ENCODE data around the gene KCNJ10.
A peak's percentile ranks its signal among the peaks of the same experiment; 100 is the strongest.

The KCNJ10 gene

DNA sequence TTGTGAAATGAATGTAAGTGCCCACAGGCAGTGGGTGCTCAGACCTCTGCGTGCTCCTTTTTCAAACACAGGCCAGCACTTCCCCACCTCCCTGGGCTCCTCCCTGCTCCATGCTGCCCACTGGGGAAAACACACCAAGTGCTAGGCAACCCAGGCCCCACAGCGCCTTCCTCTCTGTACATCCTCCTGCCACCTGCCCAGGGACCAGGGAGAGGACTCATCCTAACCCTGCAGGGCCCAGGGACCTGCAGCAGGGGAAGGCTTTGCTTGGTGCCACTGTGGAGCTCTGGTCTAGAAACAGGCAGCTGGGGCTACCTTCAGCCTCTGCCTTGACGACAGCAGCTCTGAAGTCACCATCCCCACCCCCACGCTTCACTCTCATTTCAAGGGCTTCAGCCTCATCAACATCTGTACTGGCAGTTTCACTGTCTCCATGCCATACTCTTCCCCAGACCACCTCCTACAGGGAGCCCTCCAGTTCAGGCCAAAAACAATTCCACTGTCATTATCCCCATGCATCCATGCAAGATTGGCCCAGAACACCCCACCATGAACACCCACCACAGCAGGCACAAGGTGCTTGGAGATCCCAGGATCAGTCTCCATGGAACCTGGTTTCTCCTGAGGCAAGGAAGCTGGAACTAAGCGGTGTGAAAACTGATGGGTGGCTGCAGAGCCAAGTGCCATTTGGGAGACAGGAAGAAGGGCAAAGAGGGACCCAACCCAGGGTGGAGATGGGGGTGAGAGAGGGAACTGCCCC, 27.4 kb upstream of the KCNJ10 start:
- TF ChIP-seq GABPA (IDR thresholded peaks at IDR 0.05; ENCODE audit: low read depth) (no peak), POLR2AphosphoS5 (IDR thresholded peaks at IDR 0.05; ENCODE audit: low read depth) (no peak), SPI1 (IDR thresholded peaks at IDR 0.05; ENCODE audit: borderline replicate concordance, low read depth) (no peak)
- TF ChIP-seq, protein P1, sequence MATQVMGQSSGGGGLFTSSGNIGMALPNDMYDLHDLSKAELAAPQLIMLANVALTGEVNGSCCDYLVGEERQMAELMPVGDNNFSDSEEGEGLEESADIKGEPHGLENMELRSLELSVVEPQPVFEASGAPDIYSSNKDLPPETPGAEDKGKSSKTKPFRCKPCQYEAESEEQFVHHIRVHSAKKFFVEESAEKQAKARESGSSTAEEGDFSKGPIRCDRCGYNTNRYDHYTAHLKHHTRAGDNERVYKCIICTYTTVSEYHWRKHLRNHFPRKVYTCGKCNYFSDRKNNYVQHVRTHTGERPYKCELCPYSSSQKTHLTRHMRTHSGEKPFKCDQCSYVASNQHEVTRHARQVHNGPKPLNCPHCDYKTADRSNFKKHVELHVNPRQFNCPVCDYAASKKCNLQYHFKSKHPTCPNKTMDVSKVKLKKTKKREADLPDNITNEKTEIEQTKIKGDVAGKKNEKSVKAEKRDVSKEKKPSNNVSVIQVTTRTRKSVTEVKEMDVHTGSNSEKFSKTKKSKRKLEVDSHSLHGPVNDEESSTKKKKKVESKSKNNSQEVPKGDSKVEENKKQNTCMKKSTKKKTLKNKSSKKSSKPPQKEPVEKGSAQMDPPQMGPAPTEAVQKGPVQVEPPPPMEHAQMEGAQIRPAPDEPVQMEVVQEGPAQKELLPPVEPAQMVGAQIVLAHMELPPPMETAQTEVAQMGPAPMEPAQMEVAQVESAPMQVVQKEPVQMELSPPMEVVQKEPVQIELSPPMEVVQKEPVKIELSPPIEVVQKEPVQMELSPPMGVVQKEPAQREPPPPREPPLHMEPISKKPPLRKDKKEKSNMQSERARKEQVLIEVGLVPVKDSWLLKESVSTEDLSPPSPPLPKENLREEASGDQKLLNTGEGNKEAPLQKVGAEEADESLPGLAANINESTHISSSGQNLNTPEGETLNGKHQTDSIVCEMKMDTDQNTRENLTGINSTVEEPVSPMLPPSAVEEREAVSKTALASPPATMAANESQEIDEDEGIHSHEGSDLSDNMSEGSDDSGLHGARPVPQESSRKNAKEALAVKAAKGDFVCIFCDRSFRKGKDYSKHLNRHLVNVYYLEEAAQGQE (IDR thresholded peaks at IDR 0.05; ENCODE audit: insufficient replicate concordance, low read depth): no peak
- TF ChIP-seq, protein P2, sequence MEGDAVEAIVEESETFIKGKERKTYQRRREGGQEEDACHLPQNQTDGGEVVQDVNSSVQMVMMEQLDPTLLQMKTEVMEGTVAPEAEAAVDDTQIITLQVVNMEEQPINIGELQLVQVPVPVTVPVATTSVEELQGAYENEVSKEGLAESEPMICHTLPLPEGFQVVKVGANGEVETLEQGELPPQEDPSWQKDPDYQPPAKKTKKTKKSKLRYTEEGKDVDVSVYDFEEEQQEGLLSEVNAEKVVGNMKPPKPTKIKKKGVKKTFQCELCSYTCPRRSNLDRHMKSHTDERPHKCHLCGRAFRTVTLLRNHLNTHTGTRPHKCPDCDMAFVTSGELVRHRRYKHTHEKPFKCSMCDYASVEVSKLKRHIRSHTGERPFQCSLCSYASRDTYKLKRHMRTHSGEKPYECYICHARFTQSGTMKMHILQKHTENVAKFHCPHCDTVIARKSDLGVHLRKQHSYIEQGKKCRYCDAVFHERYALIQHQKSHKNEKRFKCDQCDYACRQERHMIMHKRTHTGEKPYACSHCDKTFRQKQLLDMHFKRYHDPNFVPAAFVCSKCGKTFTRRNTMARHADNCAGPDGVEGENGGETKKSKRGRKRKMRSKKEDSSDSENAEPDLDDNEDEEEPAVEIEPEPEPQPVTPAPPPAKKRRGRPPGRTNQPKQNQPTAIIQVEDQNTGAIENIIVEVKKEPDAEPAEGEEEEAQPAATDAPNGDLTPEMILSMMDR (IDR thresholded peaks at IDR 0.05; ENCODE audit: insufficient read depth, low read length): no peak
- Histone ChIP-seq H3K4me3 (replicated peaks; ENCODE audit: insufficient read depth, low read length) (no peak overlapping the region), H3K27ac (replicated peaks) (no peak overlapping the region), H3K27me3 (ENCODE audit: insufficient read depth, poor library complexity, severe bottlenecking) (no peaks in the 10 kb centered on the region)
- DNase-seq (ENCODE audit: low read depth in 1 of 2, low spot score in 1 of 2): peak in 1 of 2 experiments; percentile 4

DNA sequence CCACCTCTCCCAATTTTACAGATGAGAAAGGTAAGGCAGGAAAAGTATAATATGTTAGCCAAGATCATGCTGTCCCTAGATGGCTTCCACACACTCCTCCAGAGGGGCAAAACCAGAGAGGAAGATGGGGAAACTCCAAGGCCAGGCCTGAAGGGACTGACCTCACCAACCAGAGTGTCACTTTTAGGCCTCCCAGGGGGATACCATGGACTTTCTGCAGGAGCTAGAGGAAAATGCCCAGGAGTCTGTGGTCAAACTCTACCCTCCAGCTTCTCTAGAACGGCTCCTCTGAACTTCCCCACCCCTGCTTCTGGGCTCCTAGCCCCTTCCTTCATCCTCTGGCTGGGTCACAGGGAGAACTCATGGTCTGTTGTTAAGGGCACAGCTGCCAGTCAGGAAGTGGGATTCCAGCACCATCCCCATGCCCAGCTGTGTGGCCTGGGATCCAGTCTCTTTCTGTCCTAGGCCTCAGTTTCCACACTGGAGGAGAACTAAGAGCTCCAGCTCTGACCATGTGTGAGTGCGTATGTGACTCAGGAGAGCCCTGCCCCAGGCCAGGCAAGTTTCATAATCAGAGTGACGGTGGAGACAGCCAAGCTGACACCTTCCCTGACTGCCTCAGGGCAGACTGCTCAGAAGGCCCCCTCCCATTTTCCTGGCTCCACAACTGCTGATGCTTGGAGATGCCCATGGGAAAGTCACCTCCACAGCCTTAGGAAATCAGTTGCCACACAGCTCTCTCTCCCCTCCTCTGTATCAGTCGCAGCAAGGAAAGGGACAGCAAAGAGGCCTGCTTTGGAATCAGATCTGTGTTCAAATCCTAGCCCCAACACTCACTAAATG, 26.5 kb upstream of the KCNJ10 start:
- H3K27ac ChIP-seq (replicated peaks): no peak overlapping the region
- H3K4me3 ChIP-seq (replicated peaks; ENCODE audit: insufficient read depth, low read length): no peak overlapping the region
- TF ChIP-seq, protein P1 (IDR thresholded peaks at IDR 0.05; ENCODE audit: insufficient replicate concordance, low read depth): no peak
- TF ChIP-seq POLR2AphosphoS5 (IDR thresholded peaks at IDR 0.05; ENCODE audit: low read depth) (no peak), GABPA (IDR thresholded peaks at IDR 0.05; ENCODE audit: low read depth) (no peak), SPI1 (IDR thresholded peaks at IDR 0.05; ENCODE audit: borderline replicate concordance, low read depth) (no peak)
- TF ChIP-seq, protein P2 (IDR thresholded peaks at IDR 0.05; ENCODE audit: insufficient read depth, low read length): no peak

DNA sequence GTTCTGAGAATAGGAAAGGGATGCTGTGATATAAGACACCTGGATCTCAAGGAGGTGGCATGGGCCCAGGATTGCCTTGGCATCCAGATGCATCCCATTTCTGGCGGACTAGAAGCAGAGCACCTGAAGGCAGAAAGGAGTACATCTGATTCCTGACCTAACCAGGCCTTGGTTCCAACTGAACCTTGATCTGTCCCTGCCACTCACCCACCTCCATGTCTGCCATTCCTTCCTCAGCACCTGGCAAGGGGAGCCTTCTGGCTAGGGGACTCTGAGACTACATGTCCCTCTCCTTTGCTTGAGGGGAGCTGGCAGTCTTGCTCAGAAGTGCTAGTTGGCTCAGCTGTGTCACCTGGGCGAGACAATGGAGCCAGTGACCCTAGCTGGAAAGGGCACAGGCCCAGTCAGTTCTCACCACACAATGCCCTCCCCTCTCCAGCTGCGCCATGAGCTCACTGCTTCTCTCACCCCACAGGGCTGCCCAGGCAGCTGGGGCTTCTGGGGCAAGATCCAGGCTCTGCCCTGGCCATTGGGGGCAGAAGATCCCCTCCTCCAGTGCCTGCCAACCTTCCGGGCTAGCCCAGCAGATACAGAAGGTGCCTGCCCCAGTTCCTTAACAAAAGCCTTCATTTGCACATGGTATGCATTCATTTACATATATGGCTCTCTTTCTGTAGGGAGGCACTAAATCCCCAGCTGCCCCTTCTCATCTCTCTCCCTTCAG, 25.6 kb upstream of the KCNJ10 start:
- no peak for TF ChIP-seq POLR2AphosphoS5 (IDR thresholded peaks at IDR 0.05; ENCODE audit: low read depth)
- TF ChIP-seq GABPA (IDR thresholded peaks at IDR 0.05; ENCODE audit: low read depth): no peak
- no peak for TF ChIP-seq SPI1 (IDR thresholded peaks at IDR 0.05; ENCODE audit: borderline replicate concordance, low read depth)
- TF ChIP-seq, protein P1 (IDR thresholded peaks at IDR 0.05; ENCODE audit: insufficient replicate concordance, low read depth): no peak
- TF ChIP-seq, protein P2 (IDR thresholded peaks at IDR 0.05; ENCODE audit: insufficient read depth, low read length): no peak
- Histone ChIP-seq H3K27ac (replicated peaks) (no peak overlapping the region), H3K27me3 (ENCODE audit: insufficient read depth, poor library complexity, severe bottlenecking) (no peaks in the 10 kb centered on the region), H3K4me3 (replicated peaks; ENCODE audit: insufficient read depth, low read length) (no peak overlapping the region)
- DNase-seq (ENCODE audit: low read depth in 1 of 2, low spot score in 1 of 2): no peak

More for the DNA sequence above, 26.5 kb upstream of the KCNJ10 start:
- no peaks in the 10 kb centered on the region for H3K27me3 ChIP-seq (ENCODE audit: insufficient read depth, poor library complexity, severe bottlenecking)
- peak in 1 of 2 experiments; percentile 21 for DNase-seq (ENCODE audit: low read depth in 1 of 2, low spot score in 1 of 2)
